VCaP (cell line): ENCODE measurements around the gene CLDN19.
"Not testable (repeated sequence)": the region's sequence is repeated elsewhere in the genome, so short reads cannot be mapped to it uniquely, and the experiment has no call there.

Experiments used
- H3K27ac ChIP-seq: fragments of 450-650 bp; 2 replicates; pipeline ENCODE4 v1.5.1; 2017
- CTCF ChIP-seq: fragments of 450-650 bp; conservative IDR thresholded peaks from 2 replicates; pipeline ENCODE4 v1.5.1; 2017; ENCODE audit warnings: mild to moderate bottlenecking, moderate library complexity

The CLDN19 gene

GRCh38 chr1:42732126-42732680 lies 7.8 kb downstream of the CLDN19 start:
- no peak overlapping the region for H3K27ac ChIP-seq
- no peak for TF ChIP-seq CTCF

GRCh38 chr1:42731585-42731984 lies 8.5 kb downstream of the CLDN19 start:
- H3K27ac ChIP-seq: no peak overlapping the region
- no peak for TF ChIP-seq CTCF

GRCh38 chr1:42730988-42731387 lies 9.0 kb downstream of the CLDN19 start:
- peak; percentile 29 for TF ChIP-seq CTCF
- no peak overlapping the region for H3K27ac ChIP-seq

- H3K27ac ChIP-seq: no peak overlapping the region
- TF ChIP-seq CTCF: no peak
Observed at GRCh38 chr1:42730002-42730401, 10.0 kb downstream of the CLDN19 start.

- not testable (repeated sequence) for H3K27ac ChIP-seq
Observed at GRCh38 chr1:42725820-42726219, 14.2 kb downstream of the CLDN19 start.

- no peak for TF ChIP-seq CTCF
- H3K27ac ChIP-seq: no peak overlapping the region
Observed at GRCh38 chr1:42723511-42723910, 16.5 kb downstream of the CLDN19 start.

GRCh38 chr1:42722403-42722802 lies 17.6 kb downstream of the CLDN19 start:
- not testable (repeated sequence) for H3K27ac ChIP-seq

- H3K27ac ChIP-seq: no peak overlapping the region
- TF ChIP-seq CTCF: no peak
Observed at GRCh38 chr1:42721926-42722325, 18.1 kb downstream of the CLDN19 start.

GRCh38 chr1:42720868-42721267 lies 19.2 kb downstream of the CLDN19 start:
- peak overlapping the region; percentile 30; the same call in 1 of the 2 replicates for H3K27ac ChIP-seq
- TF ChIP-seq CTCF: no peak

- not testable (repeated sequence) for H3K27ac ChIP-seq
Observed at GRCh38 chr1:42714441-42714840, 25.6 kb downstream of the CLDN19 start.
